Measurements from ENCODE around the gene ANAPC15.
"Not testable (repeated sequence)": the region's sequence is repeated elsewhere in the genome, so short reads cannot be mapped to it uniquely, and the experiment has no call there.

The ANAPC15 gene

GRCh38 chr11:72112143-72112977 lies at the start of gene ANAPC15:
ANAPC15 (minus strand) TSS chr11:72112695; CDS start chr11:72111276, 1,419 bp downstream.
- peak; percentile 99 for DNase-seq

GRCh38 chr11:72160319-72160718 lies 47.8 kb upstream of the ANAPC15 start:
- DNase-seq, result no peak

GRCh38 chr11:72157131-72157530 lies 44.6 kb upstream of the ANAPC15 start:
- no peak for DNase-seq

- no peak for DNase-seq
These were observed 43.3 kb upstream of the ANAPC15 start for GRCh38 chr11:72155751-72156150.

GRCh38 chr11:72154816-72155215 lies 42.3 kb upstream of the ANAPC15 start:
- DNase-seq, result no peak

- DNase-seq, result not testable (repeated sequence)
These were observed 41.4 kb upstream of the ANAPC15 start for GRCh38 chr11:72153874-72154273.

- DNase-seq, result no peak
These were observed 38.4 kb upstream of the ANAPC15 start for GRCh38 chr11:72150882-72151281.

- no peak for DNase-seq
These were observed 34.1 kb upstream of the ANAPC15 start for GRCh38 chr11:72146625-72147024.

GRCh38 chr11:72144807-72145565 lies 32.5 kb upstream of the ANAPC15 start:
- no peak for DNase-seq

- not testable (repeated sequence) for DNase-seq
These were observed 30.0 kb upstream of the ANAPC15 start for GRCh38 chr11:72142543-72142942.

GRCh38 chr11:72142086-72142485 lies 29.6 kb upstream of the ANAPC15 start:
- not testable (repeated sequence) for DNase-seq

GRCh38 chr11:72141066-72141465 lies 28.6 kb upstream of the ANAPC15 start:
- DNase-seq, result peak; percentile 14

- DNase-seq, result no peak
These were observed 28.2 kb upstream of the ANAPC15 start for GRCh38 chr11:72140661-72141060.

- DNase-seq, result no peak
These were observed 27.0 kb upstream of the ANAPC15 start for GRCh38 chr11:72139500-72139899.

GRCh38 chr11:72138821-72139390 lies 26.4 kb upstream of the ANAPC15 start:
- DNase-seq, result no peak

- DNase-seq, result no peak
These were observed 24.3 kb upstream of the ANAPC15 start for GRCh38 chr11:72136684-72137262.

GRCh38 chr11:72135891-72136683 lies 23.6 kb upstream of the ANAPC15 start:
- no peak for DNase-seq

- not testable (repeated sequence) for DNase-seq
These were observed 23.0 kb upstream of the ANAPC15 start, which contains the start of gene FOLR3 for GRCh38 chr11:72135473-72135872. FOLR3 (plus strand) TSS chr11:72135725; CDS start chr11:72135953, 228 bp downstream.

- DNase-seq, result no peak
These were observed 20.2 kb upstream of the ANAPC15 start for GRCh38 chr11:72132646-72133045.

- no peak for DNase-seq
These were observed 16.9 kb upstream of the ANAPC15 start for GRCh38 chr11:72129381-72129780.

- DNase-seq, result no peak
These were observed 15.4 kb upstream of the ANAPC15 start for GRCh38 chr11:72127923-72128322.

GRCh38 chr11:72125956-72126355 lies 13.5 kb upstream of the ANAPC15 start:
- no peak for DNase-seq
